CD4-positive, CD25-positive, alpha-beta regulatory T cell (primary cell): ENCODE measurements around the gene TP73. TPM values are rescaled to one million over a fixed set of nuclear protein-coding genes. Genes with fewer than 3 reads are reported as not detected.
"Not testable (repeated sequence)": the region's sequence is repeated elsewhere in the genome, so short reads cannot be mapped to it uniquely, and the experiment has no call there.

Source experiments
- ATAC-seq, 2 donors: fragments of 150-1000 bp; cut with Tn5 transposase; one replicate each; pipeline ENCODE4 v1.10.0; 2021; ENCODE audit warnings: low read depth in 2 of 2, moderate number of reproducible peaks in 2 of 2, moderate library complexity in 1 of 2
- DNase-seq, 3 donors: peaks; one replicate each; pipeline versions ENCODE4 v3.0.0 to v3.0.0-alpha.2; 2012 to 2022; ENCODE audit warnings: mixed read lengths in 1 of 3
- H3K27ac ChIP-seq: one replicate; pipeline ENCODE4 v1.7.0; 2013; ENCODE audit warnings: mild to moderate bottlenecking, low read length; ENCODE audit not compliant: insufficient read depth, poor library complexity, severe bottlenecking
- H3K27me3 ChIP-seq: one replicate; pipeline ENCODE4 v1.7.0; 2013; ENCODE audit warnings: low read length; ENCODE audit not compliant: control insufficient read depth, insufficient read depth
- H3K36me3 ChIP-seq: one replicate; pipeline ENCODE4 v1.7.0; 2013; ENCODE audit warnings: mild to moderate bottlenecking, low read length, moderate library complexity; ENCODE audit not compliant: control insufficient read depth, insufficient read depth
- H3K4me1 ChIP-seq: 2 replicates; pipeline ENCODE4 v1.7.0; 2013; ENCODE audit warnings: mild to moderate bottlenecking, low read length; ENCODE audit not compliant: insufficient read depth, control insufficient read depth, poor library complexity, severe bottlenecking
- H3K4me3 ChIP-seq: one replicate; pipeline ENCODE4 v1.7.0; 2013; ENCODE audit warnings: low read depth, mild to moderate bottlenecking, low read length, moderate library complexity
- H3K9me3 ChIP-seq, 2 experiments: 1 replicate in 1 of 2; 2 replicates in 1 of 2; pipeline ENCODE4 v1.7.0; 2013; ENCODE audit warnings: low read length in 2 of 2, mild to moderate bottlenecking in 1 of 2, moderate library complexity in 1 of 2; ENCODE audit not compliant: control insufficient read depth in 2 of 2
- H3K27ac Mint-ChIP-seq, 3 donors: one replicate each; pipeline ENCODE4 v1.8.0; 2020 to 2022; ENCODE audit warnings: mild to moderate bottlenecking in 3 of 3, mixed read lengths in 3 of 3, moderate library complexity in 2 of 3
- H3K27me3 Mint-ChIP-seq: one replicate; pipeline ENCODE4 v1.8.0; 2022; ENCODE audit warnings: mild to moderate bottlenecking, mixed read lengths
- H3K36me3 Mint-ChIP-seq: one replicate; pipeline ENCODE4 v1.8.0; 2020; ENCODE audit warnings: mixed read lengths
- H3K4me1 Mint-ChIP-seq, 4 donors: one replicate each; pipeline ENCODE4 v1.8.0; 2020 to 2022; ENCODE audit warnings: mixed read lengths in 4 of 4, mild to moderate bottlenecking in 1 of 4
- H3K4me3 Mint-ChIP-seq, 4 donors: one replicate each; pipeline ENCODE4 v1.8.0; 2020 to 2022; ENCODE audit warnings: mild to moderate bottlenecking in 4 of 4, mixed read lengths in 4 of 4, moderate library complexity in 3 of 4
- H3K9me3 Mint-ChIP-seq, 7 donors: one replicate each; pipeline ENCODE4 v1.8.0; 2020 to 2022; ENCODE audit warnings: mixed read lengths in 7 of 7, mild to moderate bottlenecking in 3 of 7, moderate library complexity in 2 of 7
- polyA plus RNA-seq, 4 donors: library from polyadenylated mRNA; unstranded; fragments of 300-500 nt; fragmentation: Illumina TruSeq; gene quantifications; one replicate each; pipeline ENCODE4 v1.2.3, GENCODE V29; 2021
- total RNA-seq: library from RNA; stranded (reverse); gene quantifications from one replicate; pipeline ENCODE4 v1.2.3, GENCODE V29; 2022

Gene TP73
- total and polyA plus RNA-seq, 5 donors from 2014 or later = 0.08 to 0.12 TPM; not detected in 3

DNA sequence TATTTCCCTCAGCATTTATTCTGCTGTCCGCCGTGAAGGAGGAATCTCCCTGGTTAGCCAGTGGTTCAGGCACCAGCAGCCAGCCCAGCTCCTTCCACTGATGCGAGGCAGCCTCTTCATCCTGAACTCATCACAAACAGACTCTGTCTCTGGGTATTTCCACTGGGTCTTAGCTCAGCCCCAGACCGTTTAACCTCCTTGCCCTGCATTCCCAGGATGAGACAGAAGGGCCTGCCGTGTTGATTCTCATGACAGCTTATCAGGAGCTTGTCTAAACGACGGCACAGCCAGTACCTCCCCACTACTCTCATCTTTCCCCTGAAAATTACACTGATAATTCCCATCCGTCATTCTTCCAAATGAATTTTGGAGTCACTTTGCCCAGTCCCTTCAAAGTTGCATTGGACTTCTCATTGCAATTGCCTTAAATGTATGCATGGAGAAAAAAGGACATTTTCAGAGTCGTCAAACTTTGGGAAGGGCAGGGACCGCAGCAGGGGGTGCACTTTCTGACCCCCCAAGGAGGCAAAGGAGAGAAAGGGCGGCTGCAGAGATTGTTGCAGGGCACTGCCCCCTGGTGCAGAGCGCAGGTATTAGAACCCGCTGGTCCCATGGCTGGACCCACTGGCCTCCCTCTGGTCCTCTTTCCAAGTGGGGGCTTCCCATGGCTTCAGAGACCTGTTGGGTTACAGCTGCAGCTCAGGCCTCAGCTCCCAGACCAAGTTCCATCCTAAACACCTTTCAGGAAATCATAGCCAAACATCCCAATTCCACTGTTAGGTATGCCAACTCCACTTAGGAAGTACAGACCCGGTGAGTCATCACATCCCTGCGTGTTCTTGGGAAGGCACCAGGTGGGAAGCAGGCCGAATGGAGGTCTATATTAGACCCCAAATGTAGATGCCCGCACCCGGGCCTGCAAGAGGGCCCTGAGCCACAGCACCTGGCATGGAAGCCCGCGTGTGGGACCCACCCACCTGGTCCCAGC is 37.3 kb upstream of the TP73 start:
- H3K4me3 Mint-ChIP-seq = no peak overlapping the region
- no peak overlapping the region for H3K27ac ChIP-seq
- no peaks in the 10 kb centered on the region for H3K9me3 ChIP-seq
- H3K4me1 ChIP-seq = peaks cover 21% of the 10 kb centered on the region
- peak overlapping the region in 1 of 3 donors; percentile 46 for H3K27ac Mint-ChIP-seq
- peaks cover 24% of the 10 kb centered on the region for H3K27me3 Mint-ChIP-seq
- no peaks in the 10 kb centered on the region for H3K36me3 Mint-ChIP-seq
- no peaks in the 10 kb centered on the region for H3K27me3 ChIP-seq
- H3K9me3 Mint-ChIP-seq = peaks cover 0 to 3% (median 0%) of the 10 kb centered on the region in 7 donors
- ATAC-seq (no peak), DNase-seq (no peak)
- H3K4me3 ChIP-seq = no peak overlapping the region
- H3K4me1 Mint-ChIP-seq = peaks cover 0 to 20% (median 5%) of the 10 kb centered on the region in 4 donors
- no peaks in the 10 kb centered on the region for H3K36me3 ChIP-seq

- H3K36me3 ChIP-seq = no peaks in the 10 kb centered on the region
- ATAC-seq (no peak), DNase-seq (no peak)
- peaks cover 0 to 3% (median 0%) of the 10 kb centered on the region in 7 donors for H3K9me3 Mint-ChIP-seq
- H3K27me3 ChIP-seq = no peaks in the 10 kb centered on the region
- H3K36me3 Mint-ChIP-seq = no peaks in the 10 kb centered on the region
- H3K9me3 ChIP-seq = no peaks in the 10 kb centered on the region
- H3K4me3 Mint-ChIP-seq = no peak overlapping the region
- peaks cover 5 to 24% (median 9%) of the 10 kb centered on the region in 4 donors for H3K4me1 Mint-ChIP-seq
- peaks cover 7% of the 10 kb centered on the region for H3K4me1 ChIP-seq
- H3K27ac Mint-ChIP-seq = no peak overlapping the region
- H3K27ac ChIP-seq = no peak overlapping the region
- peaks cover 19% of the 10 kb centered on the region for H3K27me3 Mint-ChIP-seq
- no peak overlapping the region for H3K4me3 ChIP-seq
These were observed 35.5 kb upstream of the TP73 start for GRCh38 chr1:3616861-3617260.

- no peaks in the 10 kb centered on the region for H3K9me3 ChIP-seq
- H3K4me1 ChIP-seq = peaks cover 9% of the 10 kb centered on the region
- no peak overlapping the region for H3K4me3 Mint-ChIP-seq
- DNase-seq (no peak), ATAC-seq (no peak)
- peak overlapping the region in 1 of 3 donors; percentile 13 for H3K27ac Mint-ChIP-seq
- peaks cover 0 to 3% (median 0%) of the 10 kb centered on the region in 7 donors for H3K9me3 Mint-ChIP-seq
- H3K27me3 Mint-ChIP-seq = peaks cover 13% of the 10 kb centered on the region
- H3K36me3 Mint-ChIP-seq = no peaks in the 10 kb centered on the region
- no peaks in the 10 kb centered on the region for H3K36me3 ChIP-seq
- H3K27me3 ChIP-seq = no peaks in the 10 kb centered on the region
- H3K4me1 Mint-ChIP-seq = peaks cover 5 to 29% (median 12%) of the 10 kb centered on the region in 4 donors
- no peak overlapping the region for H3K4me3 ChIP-seq
- H3K27ac ChIP-seq = no peak overlapping the region
These were observed 34.4 kb upstream of the TP73 start for GRCh38 chr1:3617806-3618345.

DNA sequence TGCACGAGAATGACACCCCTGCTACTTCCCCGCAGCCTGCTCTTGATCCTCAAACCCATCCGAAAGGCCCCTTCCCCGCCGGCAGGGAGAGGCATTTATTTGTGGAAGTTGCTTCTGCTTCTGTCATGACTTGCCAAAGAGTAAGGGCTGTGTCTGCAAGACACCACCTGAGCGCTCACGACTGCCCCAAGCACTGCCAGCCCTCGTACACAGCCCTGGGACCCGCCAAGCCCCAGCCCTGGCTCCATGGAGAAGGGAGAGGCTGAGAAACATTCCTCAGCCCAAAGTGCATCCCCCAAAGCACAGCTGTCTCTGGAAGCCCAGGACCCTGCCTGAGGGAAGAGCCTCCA is 33.8 kb upstream of the TP73 start:
- H3K4me3 Mint-ChIP-seq = no peak overlapping the region

DNA sequence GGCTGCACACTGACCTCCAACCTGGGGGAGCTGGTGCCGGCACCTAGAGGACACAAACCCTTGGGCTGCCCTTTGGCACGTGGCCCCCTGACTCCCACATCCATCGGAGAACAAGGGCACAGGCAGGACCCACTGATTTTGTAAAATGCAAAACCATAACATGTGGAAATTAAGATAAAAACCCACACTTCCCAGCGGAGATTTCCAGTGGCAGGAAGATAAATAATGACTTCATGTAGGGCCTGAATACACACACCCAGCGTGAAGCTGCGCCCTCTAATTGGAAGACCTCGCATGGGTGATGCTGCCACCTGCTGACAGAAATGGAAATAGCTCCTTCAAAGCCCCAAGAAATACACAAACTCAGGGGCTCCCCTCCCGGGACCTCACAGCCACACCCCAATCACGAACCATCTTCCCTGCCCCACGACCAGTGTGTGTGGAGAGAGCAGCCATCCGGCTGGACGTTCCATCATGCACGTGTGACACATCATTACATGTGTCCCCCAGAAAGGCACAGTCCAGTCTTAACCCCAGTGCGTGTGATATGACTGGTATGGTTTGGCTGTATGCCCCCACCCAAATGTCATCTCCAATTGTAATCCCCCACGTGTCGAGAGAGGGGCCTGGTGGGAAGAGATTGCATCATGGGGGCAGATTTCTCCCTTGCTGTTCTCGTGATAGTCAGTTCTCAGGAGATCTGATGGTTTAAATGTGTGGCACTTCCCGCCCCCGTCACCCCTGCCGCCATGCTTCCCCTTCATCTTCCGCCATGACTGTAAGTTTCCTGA is 33.2 kb upstream of the TP73 start:
- Histone ChIP-seq H3K27ac (no peak overlapping the region), H3K9me3 (no peaks in the 10 kb centered on the region), H3K27me3 (no peaks in the 10 kb centered on the region), H3K36me3 (no peaks in the 10 kb centered on the region), H3K4me3 (no peak overlapping the region), H3K4me1 (peaks cover 21% of the 10 kb centered on the region)
- peak; percentile 77 to 79 for ATAC-seq
- Mint-ChIP-seq H3K27me3 (peaks cover 1% of the 10 kb centered on the region), H3K36me3 (no peaks in the 10 kb centered on the region), H3K4me1 (peaks cover 5 to 41% (median 22%) of the 10 kb centered on the region in 4 donors), H3K4me3 (peak overlapping the region in 2 of 4 donors; percentile 35 to 37), H3K9me3 (peaks cover 0 to 3% (median 0%) of the 10 kb centered on the region in 7 donors), H3K27ac (peak overlapping the region in 1 of 3 donors; percentile 32)
- peak; percentile 66 to 81 (median 79) for DNase-seq

More for the DNA sequence above, 33.8 kb upstream of the TP73 start:
- H3K4me1 ChIP-seq = peaks cover 15% of the 10 kb centered on the region
- no peaks in the 10 kb centered on the region for H3K36me3 ChIP-seq
- Mint-ChIP-seq H3K27me3 (peaks cover 7% of the 10 kb centered on the region), H3K36me3 (no peaks in the 10 kb centered on the region), H3K9me3 (peaks cover 0 to 3% (median 0%) of the 10 kb centered on the region in 7 donors), H3K27ac (no peak overlapping the region), H3K4me1 (peaks cover 5 to 36% (median 16%) of the 10 kb centered on the region in 4 donors)
- no peak for DNase-seq
- ATAC-seq = no peak
- H3K27me3 ChIP-seq = no peaks in the 10 kb centered on the region
- H3K4me3 ChIP-seq = no peak overlapping the region
- H3K9me3 ChIP-seq = no peaks in the 10 kb centered on the region
- H3K27ac ChIP-seq = no peak overlapping the region

DNA sequence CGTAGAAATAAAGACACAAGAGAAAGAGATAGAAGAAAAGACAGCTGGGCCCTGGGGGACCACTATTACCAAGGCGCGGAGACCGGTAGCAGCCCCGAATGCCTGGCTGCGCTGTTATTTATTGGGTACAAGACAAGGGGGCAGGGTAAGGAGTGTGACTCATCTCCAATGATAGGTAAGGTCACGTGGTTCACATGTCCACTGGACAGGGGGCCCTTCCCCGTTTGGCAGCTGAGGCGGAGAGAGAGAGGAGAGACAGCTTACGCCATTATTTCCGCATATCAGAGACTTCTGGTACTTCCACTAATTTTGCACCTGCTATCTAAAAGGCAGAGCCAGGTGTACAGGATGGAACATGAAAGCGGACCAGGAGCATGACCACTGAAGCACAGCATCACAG is 31.6 kb upstream of the TP73 start:
- ATAC-seq = no peak
- no peaks in the 10 kb centered on the region for H3K9me3 Mint-ChIP-seq
- DNase-seq = no peak
- H3K4me3 ChIP-seq = no peak overlapping the region
- no peak overlapping the region for H3K4me3 Mint-ChIP-seq
- H3K27me3 Mint-ChIP-seq = no peaks in the 10 kb centered on the region
- no peaks in the 10 kb centered on the region for H3K27me3 ChIP-seq
- peaks cover 5 to 49% (median 27%) of the 10 kb centered on the region in 4 donors for H3K4me1 Mint-ChIP-seq
- peaks cover 1% of the 10 kb centered on the region for H3K36me3 Mint-ChIP-seq
- no peaks in the 10 kb centered on the region for H3K36me3 ChIP-seq
- no peak overlapping the region for H3K27ac ChIP-seq
- peak overlapping the region in 1 of 3 donors; percentile 71 for H3K27ac Mint-ChIP-seq
- no peaks in the 10 kb centered on the region for H3K9me3 ChIP-seq
- H3K4me1 ChIP-seq = peaks cover 27% of the 10 kb centered on the region

DNA sequence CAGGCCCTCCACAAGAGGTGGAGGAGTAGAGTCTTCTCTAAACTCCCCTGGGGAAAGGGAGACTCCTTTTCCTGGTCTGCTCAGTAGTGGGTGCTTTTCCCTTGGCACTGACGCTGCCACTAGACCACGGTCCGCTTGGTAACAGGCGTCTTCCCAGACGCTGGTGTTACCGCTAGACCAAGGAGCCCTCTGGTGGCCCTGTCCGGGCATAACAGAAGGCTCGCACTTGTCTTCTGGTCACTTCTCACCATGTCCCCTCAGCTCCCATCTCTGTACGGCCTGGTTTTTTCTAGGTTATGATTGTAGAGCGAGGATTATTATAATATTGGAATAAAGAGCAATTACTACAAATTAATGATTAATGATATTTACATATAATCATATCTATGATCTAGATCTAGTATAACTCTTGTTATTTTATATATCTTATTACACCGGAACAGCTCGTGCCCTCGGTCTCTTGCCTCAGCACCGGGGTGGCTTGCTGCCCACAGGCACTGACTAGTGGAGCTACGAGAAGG is 31.1 kb upstream of the TP73 start:
- H3K9me3 Mint-ChIP-seq, H3K36me3 ChIP-seq, H3K27me3 ChIP-seq, H3K9me3 ChIP-seq, H3K36me3 Mint-ChIP-seq, H3K27ac ChIP-seq, H3K4me3 ChIP-seq, H3K27me3 Mint-ChIP-seq, DNase-seq, ATAC-seq: not testable (repeated sequence)
- H3K4me1 Mint-ChIP-seq = peaks cover 10 to 54% (median 32%) of the 10 kb centered on the region in 4 donors
- peak overlapping the region in 1 of 3 donors; percentile 93 for H3K27ac Mint-ChIP-seq
- H3K4me3 Mint-ChIP-seq = peak overlapping the region in 3 of 4 donors; percentile 5 to 97 (median 46)
- peaks cover 32% of the 10 kb centered on the region for H3K4me1 ChIP-seq
